Measurements from ENCODE around the gene JUP. TPM values are rescaled to one million over a fixed set of nuclear protein-coding genes. Genes with fewer than 3 reads are reported as not detected.

The JUP gene
- total and polyA plus RNA-seq, 2 of the 13 experiments (the other 11 are each of a cell fraction or from before 2014, with no cell fraction given) = 12.1 to 20.6 TPM

DNA sequence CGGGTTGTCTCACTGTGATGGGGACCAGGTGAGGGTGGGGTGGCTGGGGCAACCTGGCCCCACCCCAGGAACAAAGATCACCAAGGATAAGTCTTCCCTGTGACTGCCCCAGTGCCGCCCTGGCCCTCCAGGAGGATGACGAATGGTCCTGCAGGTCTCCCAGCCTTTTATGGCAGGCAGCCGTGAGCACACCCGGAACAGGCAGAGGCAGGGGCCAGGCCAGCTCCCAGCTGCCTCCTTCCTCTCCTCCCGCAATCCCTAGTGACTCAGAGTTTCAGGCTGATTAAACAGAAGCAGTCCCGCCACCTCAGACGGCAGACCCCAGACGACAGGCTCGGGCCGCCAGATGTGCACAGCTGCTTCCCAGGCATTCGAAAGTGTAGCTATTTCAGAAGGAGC lies 13.3 kb downstream of the JUP start (continued):
- TF ChIP-seq, protein P1, sequence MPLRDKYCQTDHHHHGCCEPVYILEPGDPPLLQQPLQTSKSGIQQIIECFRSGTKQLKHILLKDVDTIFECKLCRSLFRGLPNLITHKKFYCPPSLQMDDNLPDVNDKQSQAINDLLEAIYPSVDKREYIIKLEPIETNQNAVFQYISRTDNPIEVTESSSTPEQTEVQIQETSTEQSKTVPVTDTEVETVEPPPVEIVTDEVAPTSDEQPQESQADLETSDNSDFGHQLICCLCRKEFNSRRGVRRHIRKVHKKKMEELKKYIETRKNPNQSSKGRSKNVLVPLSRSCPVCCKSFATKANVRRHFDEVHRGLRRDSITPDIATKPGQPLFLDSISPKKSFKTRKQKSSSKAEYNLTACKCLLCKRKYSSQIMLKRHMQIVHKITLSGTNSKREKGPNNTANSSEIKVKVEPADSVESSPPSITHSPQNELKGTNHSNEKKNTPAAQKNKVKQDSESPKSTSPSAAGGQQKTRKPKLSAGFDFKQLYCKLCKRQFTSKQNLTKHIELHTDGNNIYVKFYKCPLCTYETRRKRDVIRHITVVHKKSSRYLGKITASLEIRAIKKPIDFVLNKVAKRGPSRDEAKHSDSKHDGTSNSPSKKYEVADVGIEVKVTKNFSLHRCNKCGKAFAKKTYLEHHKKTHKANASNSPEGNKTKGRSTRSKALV (CRISPR knock-in tag; IDR thresholded peaks at IDR 0.05) = no peak
- peak; percentile 88; the same call in 1 of the 2 replicates for TF ChIP-seq ZNF383 (CRISPR knock-in tag; IDR thresholded peaks at IDR 0.05; ENCODE audit: borderline replicate concordance)
- TF ChIP-seq, protein P2, sequence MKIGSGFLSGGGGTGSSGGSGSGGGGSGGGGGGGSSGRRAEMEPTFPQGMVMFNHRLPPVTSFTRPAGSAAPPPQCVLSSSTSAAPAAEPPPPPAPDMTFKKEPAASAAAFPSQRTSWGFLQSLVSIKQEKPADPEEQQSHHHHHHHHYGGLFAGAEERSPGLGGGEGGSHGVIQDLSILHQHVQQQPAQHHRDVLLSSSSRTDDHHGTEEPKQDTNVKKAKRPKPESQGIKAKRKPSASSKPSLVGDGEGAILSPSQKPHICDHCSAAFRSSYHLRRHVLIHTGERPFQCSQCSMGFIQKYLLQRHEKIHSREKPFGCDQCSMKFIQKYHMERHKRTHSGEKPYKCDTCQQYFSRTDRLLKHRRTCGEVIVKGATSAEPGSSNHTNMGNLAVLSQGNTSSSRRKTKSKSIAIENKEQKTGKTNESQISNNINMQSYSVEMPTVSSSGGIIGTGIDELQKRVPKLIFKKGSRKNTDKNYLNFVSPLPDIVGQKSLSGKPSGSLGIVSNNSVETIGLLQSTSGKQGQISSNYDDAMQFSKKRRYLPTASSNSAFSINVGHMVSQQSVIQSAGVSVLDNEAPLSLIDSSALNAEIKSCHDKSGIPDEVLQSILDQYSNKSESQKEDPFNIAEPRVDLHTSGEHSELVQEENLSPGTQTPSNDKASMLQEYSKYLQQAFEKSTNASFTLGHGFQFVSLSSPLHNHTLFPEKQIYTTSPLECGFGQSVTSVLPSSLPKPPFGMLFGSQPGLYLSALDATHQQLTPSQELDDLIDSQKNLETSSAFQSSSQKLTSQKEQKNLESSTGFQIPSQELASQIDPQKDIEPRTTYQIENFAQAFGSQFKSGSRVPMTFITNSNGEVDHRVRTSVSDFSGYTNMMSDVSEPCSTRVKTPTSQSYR (CRISPR knock-in tag; IDR thresholded peaks at IDR 0.05; ENCODE audit: borderline replicate concordance) = no peak; the same call in 1 of the 2 replicates
- peak; percentile 69 for TF ChIP-seq ZNF567 (CRISPR knock-in tag; IDR thresholded peaks at IDR 0.05; ENCODE audit: borderline replicate concordance)
- TF ChIP-seq, protein P3, sequence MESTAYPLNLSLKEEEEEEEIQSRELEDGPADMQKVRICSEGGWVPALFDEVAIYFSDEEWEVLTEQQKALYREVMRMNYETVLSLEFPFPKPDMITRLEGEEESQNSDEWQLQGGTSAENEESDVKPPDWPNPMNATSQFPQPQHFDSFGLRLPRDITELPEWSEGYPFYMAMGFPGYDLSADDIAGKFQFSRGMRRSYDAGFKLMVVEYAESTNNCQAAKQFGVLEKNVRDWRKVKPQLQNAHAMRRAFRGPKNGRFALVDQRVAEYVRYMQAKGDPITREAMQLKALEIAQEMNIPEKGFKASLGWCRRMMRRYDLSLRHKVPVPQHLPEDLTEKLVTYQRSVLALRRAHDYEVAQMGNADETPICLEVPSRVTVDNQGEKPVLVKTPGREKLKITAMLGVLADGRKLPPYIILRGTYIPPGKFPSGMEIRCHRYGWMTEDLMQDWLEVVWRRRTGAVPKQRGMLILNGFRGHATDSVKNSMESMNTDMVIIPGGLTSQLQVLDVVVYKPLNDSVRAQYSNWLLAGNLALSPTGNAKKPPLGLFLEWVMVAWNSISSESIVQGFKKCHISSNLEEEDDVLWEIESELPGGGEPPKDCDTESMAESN (CRISPR knock-in tag; conservative IDR thresholded peaks at IDR 0.05) = 0 out of 2 replicates have a peak, but pooled peaks have one; percentile 63
- TF ChIP-seq ZBTB42 (CRISPR knock-in tag; IDR thresholded peaks at IDR 0.05) = peak; percentile 22; the same call in 1 of the 2 replicates
- TF ChIP-seq ZSCAN29 (CRISPR knock-in tag; conservative IDR thresholded peaks at IDR 0.05) = no peak
- no peak for TF ChIP-seq ZFP36 (IDR thresholded peaks at IDR 0.05; ENCODE audit: borderline replicate concordance, low read depth, low read length, partially characterized antibody)
- no peak for TF ChIP-seq ZNF547 (CRISPR knock-in tag; IDR thresholded peaks at IDR 0.05)
- no peak for TF ChIP-seq STAT5B (CRISPR knock-in tag; IDR thresholded peaks at IDR 0.05)
- peak; percentile 42; the same call in 1 of the 2 replicates for TF ChIP-seq ZNF138 (CRISPR knock-in tag; IDR thresholded peaks at IDR 0.05; ENCODE audit: low read depth)
- TF ChIP-seq, protein P4, sequence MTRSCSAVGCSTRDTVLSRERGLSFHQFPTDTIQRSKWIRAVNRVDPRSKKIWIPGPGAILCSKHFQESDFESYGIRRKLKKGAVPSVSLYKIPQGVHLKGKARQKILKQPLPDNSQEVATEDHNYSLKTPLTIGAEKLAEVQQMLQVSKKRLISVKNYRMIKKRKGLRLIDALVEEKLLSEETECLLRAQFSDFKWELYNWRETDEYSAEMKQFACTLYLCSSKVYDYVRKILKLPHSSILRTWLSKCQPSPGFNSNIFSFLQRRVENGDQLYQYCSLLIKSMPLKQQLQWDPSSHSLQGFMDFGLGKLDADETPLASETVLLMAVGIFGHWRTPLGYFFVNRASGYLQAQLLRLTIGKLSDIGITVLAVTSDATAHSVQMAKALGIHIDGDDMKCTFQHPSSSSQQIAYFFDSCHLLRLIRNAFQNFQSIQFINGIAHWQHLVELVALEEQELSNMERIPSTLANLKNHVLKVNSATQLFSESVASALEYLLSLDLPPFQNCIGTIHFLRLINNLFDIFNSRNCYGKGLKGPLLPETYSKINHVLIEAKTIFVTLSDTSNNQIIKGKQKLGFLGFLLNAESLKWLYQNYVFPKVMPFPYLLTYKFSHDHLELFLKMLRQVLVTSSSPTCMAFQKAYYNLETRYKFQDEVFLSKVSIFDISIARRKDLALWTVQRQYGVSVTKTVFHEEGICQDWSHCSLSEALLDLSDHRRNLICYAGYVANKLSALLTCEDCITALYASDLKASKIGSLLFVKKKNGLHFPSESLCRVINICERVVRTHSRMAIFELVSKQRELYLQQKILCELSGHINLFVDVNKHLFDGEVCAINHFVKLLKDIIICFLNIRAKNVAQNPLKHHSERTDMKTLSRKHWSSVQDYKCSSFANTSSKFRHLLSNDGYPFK (CRISPR knock-in tag; IDR thresholded peaks at IDR 0.05; ENCODE audit: borderline replicate concordance) = peak; percentile 49; the same call in 1 of the 2 replicates
- TF ChIP-seq, protein P5, sequence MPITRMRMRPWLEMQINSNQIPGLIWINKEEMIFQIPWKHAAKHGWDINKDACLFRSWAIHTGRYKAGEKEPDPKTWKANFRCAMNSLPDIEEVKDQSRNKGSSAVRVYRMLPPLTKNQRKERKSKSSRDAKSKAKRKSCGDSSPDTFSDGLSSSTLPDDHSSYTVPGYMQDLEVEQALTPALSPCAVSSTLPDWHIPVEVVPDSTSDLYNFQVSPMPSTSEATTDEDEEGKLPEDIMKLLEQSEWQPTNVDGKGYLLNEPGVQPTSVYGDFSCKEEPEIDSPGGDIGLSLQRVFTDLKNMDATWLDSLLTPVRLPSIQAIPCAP (CRISPR knock-in tag; IDR thresholded peaks at IDR 0.05; ENCODE audit: low read depth) = 0 out of 2 replicates have a peak, but pooled peaks have one; percentile 64
- TF ChIP-seq, protein P6, sequence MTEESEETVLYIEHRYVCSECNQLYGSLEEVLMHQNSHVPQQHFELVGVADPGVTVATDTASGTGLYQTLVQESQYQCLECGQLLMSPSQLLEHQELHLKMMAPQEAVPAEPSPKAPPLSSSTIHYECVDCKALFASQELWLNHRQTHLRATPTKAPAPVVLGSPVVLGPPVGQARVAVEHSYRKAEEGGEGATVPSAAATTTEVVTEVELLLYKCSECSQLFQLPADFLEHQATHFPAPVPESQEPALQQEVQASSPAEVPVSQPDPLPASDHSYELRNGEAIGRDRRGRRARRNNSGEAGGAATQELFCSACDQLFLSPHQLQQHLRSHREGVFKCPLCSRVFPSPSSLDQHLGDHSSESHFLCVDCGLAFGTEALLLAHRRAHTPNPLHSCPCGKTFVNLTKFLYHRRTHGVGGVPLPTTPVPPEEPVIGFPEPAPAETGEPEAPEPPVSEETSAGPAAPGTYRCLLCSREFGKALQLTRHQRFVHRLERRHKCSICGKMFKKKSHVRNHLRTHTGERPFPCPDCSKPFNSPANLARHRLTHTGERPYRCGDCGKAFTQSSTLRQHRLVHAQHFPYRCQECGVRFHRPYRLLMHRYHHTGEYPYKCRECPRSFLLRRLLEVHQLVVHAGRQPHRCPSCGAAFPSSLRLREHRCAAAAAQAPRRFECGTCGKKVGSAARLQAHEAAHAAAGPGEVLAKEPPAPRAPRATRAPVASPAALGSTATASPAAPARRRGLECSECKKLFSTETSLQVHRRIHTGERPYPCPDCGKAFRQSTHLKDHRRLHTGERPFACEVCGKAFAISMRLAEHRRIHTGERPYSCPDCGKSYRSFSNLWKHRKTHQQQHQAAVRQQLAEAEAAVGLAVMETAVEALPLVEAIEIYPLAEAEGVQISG (CRISPR knock-in tag; IDR thresholded peaks at IDR 0.05) = no peak
- TF ChIP-seq ETV5 (CRISPR knock-in tag; IDR thresholded peaks at IDR 0.05; ENCODE audit: borderline replicate concordance) = peak; percentile 65
